HepG2 (cell line): ENCODE measurements around the gene VPS4B. TPM values are rescaled to one million over a fixed set of nuclear protein-coding genes. Genes with fewer than 3 reads are reported as not detected.

Experiments
- ATAC-seq: fragments of 200-7000 bp; cut with Tn5 transposase; 3 replicates; pipeline ENCODE4 v1.9.1; 2020; ENCODE audit warnings: mild to moderate bottlenecking, moderate library complexity
- BruUV-seq: library from RNA; stranded (reverse); fragments of 400-500 nt; replicated peaks from 2 replicates; lab custom pipeline; 2021; lab: Mats Ljungman, UMichigan
- CTCF ChIA-PET: fragments of 300-600 bp; formaldehyde crosslinking; extraction: SDS; loops from one replicate; lab custom pipeline; 2021; ENCODE audit warnings: low total read pairs, inconsistent platforms, low intra/inter-chr PET ratio; lab: Yijun Ruan, JAX
- POLR2A ChIA-PET: fragments of 350-600 bp; sonication (Branson Sonifier 250); formaldehyde crosslinking; loops from one replicate; lab custom pipeline; 2020; ENCODE audit warnings: antibody characterized with exemption, inconsistent platforms; lab: Yijun Ruan, JAX
- DNase-seq: peaks from one replicate; pipeline ENCODE4 v3.0.0-alpha.2; 2015; ENCODE audit warnings: low spot score
- FAIRE-seq: peaks from 3 replicates; lab custom pipeline; 2011; peaks lifted over from hg19 to GRCh38; lab: Jason Lieb, UNC
- H2AFZ ChIP-seq: one replicate; pipeline ENCODE4 v1.6.1; 2011; ENCODE audit warnings: low read length, inconsistent platforms
- H3K27ac ChIP-seq: fragments of 300-600 bp; 3 replicates; pipeline ENCODE4 v1.8.0; 2011; ENCODE audit warnings: mixed run types, mild to moderate bottlenecking, mixed read lengths, low read length, inconsistent platforms; ENCODE audit not compliant: insufficient read depth; ENCODE audit errors: extremely low read length
- H3K27me3 ChIP-seq, 2 experiments: fragments of 200-600 bp in 1 of 2; 2 replicates in 1 of 2; 3 replicates in 1 of 2; pipeline versions ENCODE4 v1.6.0 to v1.8.0; 2011; ENCODE audit warnings: low read length in 2 of 2, mild to moderate bottlenecking in 2 of 2, moderate library complexity in 2 of 2, inconsistent platforms in 1 of 2; ENCODE audit not compliant: insufficient read depth in 2 of 2, control insufficient read depth in 1 of 2
- H3K36me3 ChIP-seq, 2 experiments: fragments of 200-600 bp in 1 of 2; replicated peaks in 1 of 2; 2 replicates in 1 of 2; 3 replicates in 1 of 2; pipeline versions ENCODE4 v1.5.1 to v1.8.0; 2011; ENCODE audit warnings: low read length in 2 of 2, inconsistent platforms in 1 of 2; ENCODE audit not compliant: insufficient read depth in 2 of 2, control insufficient read depth in 1 of 2
- H3K4me1 ChIP-seq: 2 replicates; pipeline ENCODE4 v1.5.1; 2012; ENCODE audit warnings: low read length, inconsistent platforms; ENCODE audit not compliant: insufficient read depth
- H3K4me2 ChIP-seq: 2 replicates; pipeline ENCODE4 v1.6.0; 2011; ENCODE audit warnings: low read depth, low read length, inconsistent platforms
- H3K4me3 ChIP-seq, 3 experiments: fragments of 200-600 bp in 1 of 3; sonication (generic), shearing (Covaris generic) in 1 of 3; replicated peaks in 1 of 3; 2 replicates each; pipeline ENCODE4 v1.5.1; 2011 to 2016; ENCODE audit warnings: low read length in 3 of 3, inconsistent platforms in 2 of 3, low read depth in 2 of 3, mild to moderate bottlenecking in 2 of 3, control low read depth in 1 of 3, mixed read lengths in 1 of 3; ENCODE audit not compliant: insufficient read depth in 1 of 3
- H3K79me2 ChIP-seq: one replicate; pipeline ENCODE4 v1.6.1; 2011; ENCODE audit warnings: low read length, inconsistent platforms; ENCODE audit not compliant: insufficient read depth
- H3K9ac ChIP-seq: 2 replicates; pipeline ENCODE4 v1.6.0; 2011; ENCODE audit warnings: mild to moderate bottlenecking, low read depth, low read length, inconsistent platforms; ENCODE audit not compliant: insufficient read depth
- H3K9me3 ChIP-seq: 2 replicates; pipeline ENCODE4 v1.5.1; 2012; ENCODE audit warnings: mild to moderate bottlenecking, low read length
- H4K20me1 ChIP-seq: 2 replicates; pipeline ENCODE4 v1.6.0; 2011; ENCODE audit warnings: inconsistent platforms, mild to moderate bottlenecking, low read length, moderate library complexity; ENCODE audit not compliant: insufficient read depth
- NR1H2 ChIP-seq: sonication (generic); formaldehyde crosslinking; IDR thresholded peaks from 2 replicates; pipeline ENCODE4 v1.8.1; 2022; ENCODE audit warnings: low read depth, missing genetic modification reagents, borderline replicate concordance
- SALL2 ChIP-seq: sonication (generic); formaldehyde crosslinking; IDR thresholded peaks from 2 replicates; pipeline ENCODE4 v1.8.1; 2023; ENCODE audit warnings: mild to moderate bottlenecking, missing genetic modification reagents, inconsistent platforms
- XBP1 ChIP-seq: sonication (generic); formaldehyde crosslinking; IDR thresholded peaks from 2 replicates; pipeline ENCODE4 v1.5.0; 2020; ENCODE audit warnings: missing genetic modification reagents
- ZNF282 ChIP-seq: fragments of 450-650 bp; IDR thresholded peaks from 2 replicates; pipeline ENCODE4 v1.6.1; 2018; ENCODE audit not compliant: partially characterized antibody
- ZNF660 ChIP-seq: sonication (generic); formaldehyde crosslinking; IDR thresholded peaks from 2 replicates; pipeline ENCODE4 v1.5.1; 2020; ENCODE audit warnings: mild to moderate bottlenecking, low read depth, missing genetic modification reagents, borderline replicate concordance
- ZNF75D ChIP-seq: sonication (generic); formaldehyde crosslinking; IDR thresholded peaks from 2 replicates; pipeline ENCODE4 v1.8.1; 2023; ENCODE audit warnings: missing genetic modification reagents, mild to moderate bottlenecking, borderline replicate concordance
- WGBS: methylation state at CpG from one replicate; pipeline ENCODE4 v1.1.6; 2017; ENCODE audit warnings: low lambda C conversion rate; 5-methylcytosine and 5-hydroxymethylcytosine counted together
- in situ Hi-C: cut with HindIII; loops from 2 replicates; pipeline ENCODE4 v1.10.0; 2017; ENCODE audit warnings: low pct_unique_long_range_greater_than_20kb; ENCODE audit not compliant: extremely low pct_ligation_motif_present
- intact Hi-C: fragments of 100-400 bp; cut with micrococcal nuclease; formaldehyde crosslinking; loops from one replicate; pipeline ENCODE4 v1.10.0; 2022; ENCODE audit not compliant: unreplicated experiment
- polyA plus RNA-seq, 8 experiments: library from polyadenylated mRNA; depleted of rRNA in 3 of 8; stranded (reverse) in 7 of 8; unstranded in 1 of 8; fragments of >200 nt; fragmentation: Illumina TruSeq in 4 of 8; extraction: Trizol in 4 of 8; gene quantifications; 2 replicates each; pipeline versions ENCODE4 v1.2.1 to v1.2.3, GENCODE V29; 2011 to 2016; ENCODE audit warnings: low read depth in 4 of 8, missing spikeins in 1 of 8, mixed read lengths in 1 of 8; ENCODE audit not compliant: insufficient read depth in 1 of 8
- total RNA-seq, 5 experiments: library from RNA; depleted of rRNA; stranded (reverse); fragments of >200 nt; fragmentation: Illumina TruSeq; extraction: Trizol; gene quantifications; 2 replicates each; pipeline ENCODE4 v1.2.3, GENCODE V29; 2016; ENCODE audit warnings: low read depth in 1 of 5
- TF ChIP-seq, protein P1 (sequence below): sonication (generic); formaldehyde crosslinking; IDR thresholded peaks from 2 replicates; pipeline ENCODE4 v1.4.0; 2020; ENCODE audit warnings: missing genetic modification reagents, borderline replicate concordance
- TF ChIP-seq, protein P2 (sequence below): sonication (generic); formaldehyde crosslinking; IDR thresholded peaks from 2 replicates; pipeline ENCODE4 v1.5.0; 2020; ENCODE audit warnings: mild to moderate bottlenecking, missing genetic modification reagents, moderate library complexity
- TF ChIP-seq, protein P3 (sequence below): sonication (generic); formaldehyde crosslinking; IDR thresholded peaks from 2 replicates; pipeline ENCODE4 v1.8.1; 2022; ENCODE audit warnings: mild to moderate bottlenecking, missing genetic modification reagents
- TF ChIP-seq, protein P4 (sequence below): sonication (generic); formaldehyde crosslinking; IDR thresholded peaks from 2 replicates; pipeline ENCODE4 v1.5.0; 2020; ENCODE audit warnings: mild to moderate bottlenecking, missing genetic modification reagents, borderline replicate concordance

Gene VPS4B
- total and polyA plus RNA-seq, 2 of the 13 experiments (the other 11 are each of a cell fraction or from before 2014, with no cell fraction given), result 12.8 to 25.9 TPM

DNA sequence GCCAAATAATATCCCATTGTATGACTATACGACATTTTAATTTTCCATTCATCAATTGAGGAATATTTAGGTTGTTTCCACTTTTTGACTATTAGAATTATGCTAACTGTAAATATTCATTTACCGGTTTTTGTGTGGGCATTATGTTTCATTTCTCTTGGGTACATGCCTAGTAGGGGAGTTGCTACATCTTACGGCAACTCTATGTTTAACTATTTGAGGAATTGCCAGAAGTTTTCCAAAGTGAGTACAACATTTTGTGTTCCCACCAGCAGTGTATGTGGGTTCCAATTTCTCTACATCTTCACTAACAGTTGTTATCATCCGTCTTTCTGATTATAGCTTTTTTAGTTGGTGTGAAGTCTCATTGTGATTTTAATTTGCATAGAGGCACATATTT is 53.7 kb downstream of the VPS4B start:
- Histone ChIP-seq H3K27ac (no peak overlapping the region), H2AFZ (no peak overlapping the region), H3K4me1 (peaks cover 38% of the 10 kb centered on the region), H3K9ac (no peak overlapping the region), H3K36me3 (0 out of 5 replicates have a peak, but pooled peaks cover 0 to 5% of the 10 kb centered on the region in 2 experiments), H3K27me3 (no peaks in the 10 kb centered on the region; a peak in 1 of 5 replicates), H3K9me3 (peaks cover 9% of the 10 kb centered on the region; the same call in 1 of the 2 replicates), H4K20me1 (peaks cover 12% of the 10 kb centered on the region), H3K79me2 (peaks cover 32% of the 10 kb centered on the region), H3K4me3 (no peak overlapping the region), H3K4me2 (peak overlapping the region; percentile 88; the same call in 1 of the 2 replicates)
- FAIRE-seq (no peak), DNase-seq (no peak), ATAC-seq (no peak)
- CTCF ChIA-PET, result no interaction called here
- POLR2A ChIA-PET, result interaction anchor here (0.7 kb wide), 1 partner anchor 54 kb away, joined by 3 read pairs; the partner anchor contains the start of gene VPS4B
- BruUV-seq, result no TSS peak
- intact Hi-C loops, result no loop called here
- WGBS, result 80% methylated on average over 4 of the region's 4 CpGs
- in situ Hi-C loops, result no loop called here
- TF ChIP-seq ZNF282, result no peak
- no peak for TF ChIP-seq SALL2 (CRISPR knock-in tag)
- TF ChIP-seq, protein P1, sequence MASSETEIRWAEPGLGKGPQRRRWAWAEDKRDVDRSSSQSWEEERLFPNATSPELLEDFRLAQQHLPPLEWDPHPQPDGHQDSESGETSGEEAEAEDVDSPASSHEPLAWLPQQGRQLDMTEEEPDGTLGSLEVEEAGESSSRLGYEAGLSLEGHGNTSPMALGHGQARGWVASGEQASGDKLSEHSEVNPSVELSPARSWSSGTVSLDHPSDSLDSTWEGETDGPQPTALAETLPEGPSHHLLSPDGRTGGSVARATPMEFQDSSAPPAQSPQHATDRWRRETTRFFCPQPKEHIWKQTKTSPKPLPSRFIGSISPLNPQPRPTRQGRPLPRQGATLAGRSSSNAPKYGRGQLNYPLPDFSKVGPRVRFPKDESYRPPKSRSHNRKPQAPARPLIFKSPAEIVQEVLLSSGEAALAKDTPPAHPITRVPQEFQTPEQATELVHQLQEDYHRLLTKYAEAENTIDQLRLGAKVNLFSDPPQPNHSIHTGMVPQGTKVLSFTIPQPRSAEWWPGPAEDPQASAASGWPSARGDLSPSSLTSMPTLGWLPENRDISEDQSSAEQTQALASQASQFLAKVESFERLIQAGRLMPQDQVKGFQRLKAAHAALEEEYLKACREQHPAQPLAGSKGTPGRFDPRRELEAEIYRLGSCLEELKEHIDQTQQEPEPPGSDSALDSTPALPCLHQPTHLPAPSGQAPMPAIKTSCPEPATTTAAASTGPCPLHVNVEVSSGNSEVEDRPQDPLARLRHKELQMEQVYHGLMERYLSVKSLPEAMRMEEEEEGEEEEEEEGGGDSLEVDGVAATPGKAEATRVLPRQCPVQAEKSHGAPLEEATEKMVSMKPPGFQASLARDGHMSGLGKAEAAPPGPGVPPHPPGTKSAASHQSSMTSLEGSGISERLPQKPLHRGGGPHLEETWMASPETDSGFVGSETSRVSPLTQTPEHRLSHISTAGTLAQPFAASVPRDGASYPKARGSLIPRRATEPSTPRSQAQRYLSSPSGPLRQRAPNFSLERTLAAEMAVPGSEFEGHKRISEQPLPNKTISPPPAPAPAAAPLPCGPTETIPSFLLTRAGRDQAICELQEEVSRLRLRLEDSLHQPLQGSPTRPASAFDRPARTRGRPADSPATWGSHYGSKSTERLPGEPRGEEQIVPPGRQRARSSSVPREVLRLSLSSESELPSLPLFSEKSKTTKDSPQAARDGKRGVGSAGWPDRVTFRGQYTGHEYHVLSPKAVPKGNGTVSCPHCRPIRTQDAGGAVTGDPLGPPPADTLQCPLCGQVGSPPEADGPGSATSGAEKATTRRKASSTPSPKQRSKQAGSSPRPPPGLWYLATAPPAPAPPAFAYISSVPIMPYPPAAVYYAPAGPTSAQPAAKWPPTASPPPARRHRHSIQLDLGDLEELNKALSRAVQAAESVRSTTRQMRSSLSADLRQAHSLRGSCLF (CRISPR knock-in tag), result no peak
- TF ChIP-seq ZNF660 (CRISPR knock-in tag), result no peak
- TF ChIP-seq ZNF75D (CRISPR knock-in tag), result no peak
- TF ChIP-seq, protein P2, sequence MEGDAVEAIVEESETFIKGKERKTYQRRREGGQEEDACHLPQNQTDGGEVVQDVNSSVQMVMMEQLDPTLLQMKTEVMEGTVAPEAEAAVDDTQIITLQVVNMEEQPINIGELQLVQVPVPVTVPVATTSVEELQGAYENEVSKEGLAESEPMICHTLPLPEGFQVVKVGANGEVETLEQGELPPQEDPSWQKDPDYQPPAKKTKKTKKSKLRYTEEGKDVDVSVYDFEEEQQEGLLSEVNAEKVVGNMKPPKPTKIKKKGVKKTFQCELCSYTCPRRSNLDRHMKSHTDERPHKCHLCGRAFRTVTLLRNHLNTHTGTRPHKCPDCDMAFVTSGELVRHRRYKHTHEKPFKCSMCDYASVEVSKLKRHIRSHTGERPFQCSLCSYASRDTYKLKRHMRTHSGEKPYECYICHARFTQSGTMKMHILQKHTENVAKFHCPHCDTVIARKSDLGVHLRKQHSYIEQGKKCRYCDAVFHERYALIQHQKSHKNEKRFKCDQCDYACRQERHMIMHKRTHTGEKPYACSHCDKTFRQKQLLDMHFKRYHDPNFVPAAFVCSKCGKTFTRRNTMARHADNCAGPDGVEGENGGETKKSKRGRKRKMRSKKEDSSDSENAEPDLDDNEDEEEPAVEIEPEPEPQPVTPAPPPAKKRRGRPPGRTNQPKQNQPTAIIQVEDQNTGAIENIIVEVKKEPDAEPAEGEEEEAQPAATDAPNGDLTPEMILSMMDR, result no peak
- TF ChIP-seq, protein P3, sequence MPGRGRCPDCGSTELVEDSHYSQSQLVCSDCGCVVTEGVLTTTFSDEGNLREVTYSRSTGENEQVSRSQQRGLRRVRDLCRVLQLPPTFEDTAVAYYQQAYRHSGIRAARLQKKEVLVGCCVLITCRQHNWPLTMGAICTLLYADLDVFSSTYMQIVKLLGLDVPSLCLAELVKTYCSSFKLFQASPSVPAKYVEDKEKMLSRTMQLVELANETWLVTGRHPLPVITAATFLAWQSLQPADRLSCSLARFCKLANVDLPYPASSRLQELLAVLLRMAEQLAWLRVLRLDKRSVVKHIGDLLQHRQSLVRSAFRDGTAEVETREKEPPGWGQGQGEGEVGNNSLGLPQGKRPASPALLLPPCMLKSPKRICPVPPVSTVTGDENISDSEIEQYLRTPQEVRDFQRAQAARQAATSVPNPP (CRISPR knock-in tag), result no peak
- TF ChIP-seq XBP1 (CRISPR knock-in tag), result no peak
- TF ChIP-seq, protein P4, sequence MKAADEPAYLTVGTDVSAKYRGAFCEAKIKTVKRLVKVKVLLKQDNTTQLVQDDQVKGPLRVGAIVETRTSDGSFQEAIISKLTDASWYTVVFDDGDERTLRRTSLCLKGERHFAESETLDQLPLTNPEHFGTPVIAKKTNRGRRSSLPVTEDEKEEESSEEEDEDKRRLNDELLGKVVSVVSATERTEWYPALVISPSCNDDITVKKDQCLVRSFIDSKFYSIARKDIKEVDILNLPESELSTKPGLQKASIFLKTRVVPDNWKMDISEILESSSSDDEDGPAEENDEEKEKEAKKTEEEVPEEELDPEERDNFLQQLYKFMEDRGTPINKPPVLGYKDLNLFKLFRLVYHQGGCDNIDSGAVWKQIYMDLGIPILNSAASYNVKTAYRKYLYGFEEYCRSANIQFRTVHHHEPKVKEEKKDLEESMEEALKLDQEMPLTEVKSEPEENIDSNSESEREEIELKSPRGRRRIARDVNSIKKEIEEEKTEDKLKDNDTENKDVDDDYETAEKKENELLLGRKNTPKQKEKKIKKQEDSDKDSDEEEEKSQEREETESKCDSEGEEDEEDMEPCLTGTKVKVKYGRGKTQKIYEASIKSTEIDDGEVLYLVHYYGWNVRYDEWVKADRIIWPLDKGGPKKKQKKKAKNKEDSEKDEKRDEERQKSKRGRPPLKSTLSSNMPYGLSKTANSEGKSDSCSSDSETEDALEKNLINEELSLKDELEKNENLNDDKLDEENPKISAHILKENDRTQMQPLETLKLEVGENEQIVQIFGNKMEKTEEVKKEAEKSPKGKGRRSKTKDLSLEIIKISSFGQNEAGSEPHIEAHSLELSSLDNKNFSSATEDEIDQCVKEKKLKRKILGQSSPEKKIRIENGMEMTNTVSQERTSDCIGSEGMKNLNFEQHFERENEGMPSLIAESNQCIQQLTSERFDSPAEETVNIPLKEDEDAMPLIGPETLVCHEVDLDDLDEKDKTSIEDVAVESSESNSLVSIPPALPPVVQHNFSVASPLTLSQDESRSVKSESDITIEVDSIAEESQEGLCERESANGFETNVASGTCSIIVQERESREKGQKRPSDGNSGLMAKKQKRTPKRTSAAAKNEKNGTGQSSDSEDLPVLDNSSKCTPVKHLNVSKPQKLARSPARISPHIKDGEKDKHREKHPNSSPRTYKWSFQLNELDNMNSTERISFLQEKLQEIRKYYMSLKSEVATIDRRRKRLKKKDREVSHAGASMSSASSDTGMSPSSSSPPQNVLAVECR (CRISPR knock-in tag), result no peak
- no peak for TF ChIP-seq NR1H2 (CRISPR knock-in tag)
